Cardiac muscle cell (in vitro differentiated cells and primary cell): Measurements from ENCODE around the gene LDB2. TPM values are rescaled to one million over a fixed set of nuclear protein-coding genes. Genes with fewer than 3 reads are reported as not detected.

ENCODE experiments used
- DNase-seq, 2 donors: peaks; one replicate each; pipeline versions ENCODE4 v3.0.0 to v3.0.0-alpha.2; 2010 to 2017; ENCODE audit warnings: low read depth in 1 of 2, low spot score in 1 of 2
- H3K27ac ChIP-seq: fragments of 200-600 bp; sonication (generic); 2 replicates; pipeline ENCODE4 v1.5.1; 2016
- H3K27me3 ChIP-seq: fragments of 200-600 bp; sonication (generic); 2 replicates; pipeline ENCODE4 v1.6.0; 2016; ENCODE audit warnings: control low read depth
- H3K36me3 ChIP-seq: fragments of 200-600 bp; sonication (generic); 2 replicates; pipeline ENCODE4 v1.5.1; 2016; ENCODE audit warnings: control low read depth
- H3K4me1 ChIP-seq: fragments of 200-600 bp; sonication (generic); 2 replicates; pipeline ENCODE4 v1.8.1; 2017; ENCODE audit warnings: low read depth, mild to moderate bottlenecking, mixed run types
- H3K4me3 ChIP-seq: fragments of 200-600 bp; sonication (generic); 2 replicates; pipeline ENCODE4 v1.5.1; 2016; ENCODE audit warnings: mild to moderate bottlenecking
- H3K9me3 ChIP-seq: fragments of 200-600 bp; sonication (generic); 2 replicates; pipeline ENCODE4 v1.5.1; 2017; ENCODE audit warnings: low read depth, mild to moderate bottlenecking, control low read depth
- polyA plus RNA-seq: library from polyadenylated mRNA; unstranded; fragments of >200 nt; fragmentation: Nextera tagmentation; extraction: Ambion mirVana; gene quantifications from 2 replicates; pipeline ENCODE4 v1.2.1, GENCODE V29; 2016
- total RNA-seq: library from RNA; depleted of rRNA; stranded (reverse); fragments of >200 nt; gene quantifications from 2 replicates; pipeline ENCODE4 v1.2.3, GENCODE V29; 2016
- TF ChIP-seq, protein P1 (sequence below): IDR thresholded peaks from 2 replicates; pipeline ENCODE4 v1.5.1; 2012; ENCODE audit warnings: low read depth, mild to moderate bottlenecking, low read length

Gene LDB2
- total and polyA plus RNA-seq, 2 experiments from 2014 or later, result 10.4 to 12.4 TPM

DNA sequence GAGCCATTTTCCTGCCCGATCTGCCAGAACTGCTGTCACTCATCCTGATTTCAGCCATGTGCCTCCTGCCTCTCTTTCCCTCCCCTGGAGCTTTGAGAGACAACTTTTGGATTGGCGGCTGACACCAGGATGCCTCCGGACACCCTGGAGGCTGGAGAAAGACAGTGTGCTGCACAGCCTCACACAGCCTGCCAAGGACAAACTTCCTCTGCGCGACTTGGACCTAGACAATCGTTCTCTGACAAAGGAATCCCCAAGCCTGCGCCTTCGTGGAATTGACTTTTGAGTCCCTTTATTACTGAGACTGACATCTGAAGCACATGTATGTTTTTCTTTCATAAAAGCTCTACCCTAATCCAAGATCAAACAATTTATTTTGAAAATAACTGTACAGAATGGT is 10.8 kb upstream of the LDB2 start:
- DNase-seq, result no peak
- Histone ChIP-seq H3K27me3 (no peaks in the 10 kb centered on the region), H3K4me3 (no peak overlapping the region), H3K36me3 (no peaks in the 10 kb centered on the region), H3K4me1 (no peaks in the 10 kb centered on the region), H3K9me3 (no peaks in the 10 kb centered on the region), H3K27ac (no peak overlapping the region)
- TF ChIP-seq, protein P1, sequence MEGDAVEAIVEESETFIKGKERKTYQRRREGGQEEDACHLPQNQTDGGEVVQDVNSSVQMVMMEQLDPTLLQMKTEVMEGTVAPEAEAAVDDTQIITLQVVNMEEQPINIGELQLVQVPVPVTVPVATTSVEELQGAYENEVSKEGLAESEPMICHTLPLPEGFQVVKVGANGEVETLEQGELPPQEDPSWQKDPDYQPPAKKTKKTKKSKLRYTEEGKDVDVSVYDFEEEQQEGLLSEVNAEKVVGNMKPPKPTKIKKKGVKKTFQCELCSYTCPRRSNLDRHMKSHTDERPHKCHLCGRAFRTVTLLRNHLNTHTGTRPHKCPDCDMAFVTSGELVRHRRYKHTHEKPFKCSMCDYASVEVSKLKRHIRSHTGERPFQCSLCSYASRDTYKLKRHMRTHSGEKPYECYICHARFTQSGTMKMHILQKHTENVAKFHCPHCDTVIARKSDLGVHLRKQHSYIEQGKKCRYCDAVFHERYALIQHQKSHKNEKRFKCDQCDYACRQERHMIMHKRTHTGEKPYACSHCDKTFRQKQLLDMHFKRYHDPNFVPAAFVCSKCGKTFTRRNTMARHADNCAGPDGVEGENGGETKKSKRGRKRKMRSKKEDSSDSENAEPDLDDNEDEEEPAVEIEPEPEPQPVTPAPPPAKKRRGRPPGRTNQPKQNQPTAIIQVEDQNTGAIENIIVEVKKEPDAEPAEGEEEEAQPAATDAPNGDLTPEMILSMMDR, result no peak

DNA sequence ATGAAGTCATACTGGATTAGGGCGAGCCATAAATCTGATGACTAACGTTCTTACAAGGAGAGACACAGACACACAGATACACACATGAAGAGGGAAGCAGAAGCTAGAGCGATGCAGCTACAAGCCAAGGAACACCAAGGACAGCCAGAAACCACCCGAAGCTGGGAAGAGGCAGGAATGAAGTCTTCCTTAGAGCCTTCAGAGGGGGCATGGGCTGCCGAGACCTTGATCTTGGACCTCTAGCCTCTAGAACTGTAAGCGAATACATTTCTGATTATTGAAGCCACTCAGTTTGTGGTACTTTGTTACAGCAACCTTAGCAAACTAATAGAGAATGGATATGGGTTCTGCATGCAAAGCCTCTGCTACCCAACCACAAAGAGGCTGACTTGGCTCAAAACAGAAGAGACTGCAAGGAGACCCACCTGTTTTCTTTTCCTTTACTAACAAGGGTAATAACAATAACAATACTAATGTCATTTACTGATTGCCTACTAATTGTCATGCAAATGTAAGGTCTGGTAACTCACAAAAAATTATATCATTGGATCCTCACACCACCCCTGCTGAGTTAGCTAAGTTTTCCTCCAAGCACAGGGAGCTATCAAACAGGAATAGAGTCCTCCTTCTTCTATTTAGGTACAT is 10.1 kb upstream of the LDB2 start:
- H3K27ac ChIP-seq, result no peak overlapping the region
- no peaks in the 10 kb centered on the region for H3K36me3 ChIP-seq
- no peak for DNase-seq
- no peaks in the 10 kb centered on the region for H3K9me3 ChIP-seq
- no peaks in the 10 kb centered on the region for H3K27me3 ChIP-seq
- no peaks in the 10 kb centered on the region for H3K4me1 ChIP-seq
- H3K4me3 ChIP-seq, result no peak overlapping the region
- TF ChIP-seq, protein P1, result no peak

DNA sequence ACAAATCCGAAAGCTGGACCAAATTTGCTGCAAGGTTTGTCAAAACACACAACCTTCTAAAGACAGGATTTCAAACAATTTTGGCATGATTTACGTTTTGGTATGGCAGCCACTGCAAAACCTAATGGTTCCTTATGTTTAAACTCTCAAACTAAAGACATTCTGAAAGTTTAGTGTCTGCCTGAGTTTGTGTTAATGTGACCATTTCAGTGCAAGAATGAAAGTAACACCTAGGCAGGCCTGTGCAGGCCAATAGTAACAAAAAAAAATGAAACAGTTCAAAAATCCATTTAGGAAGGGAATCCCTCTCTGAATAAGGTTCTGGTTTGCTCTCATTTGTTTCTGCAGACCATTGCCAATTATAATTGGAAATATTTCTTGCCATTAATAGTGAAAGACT is 1.9 kb upstream of the LDB2 start:
- TF ChIP-seq, protein P1, result no peak
- H3K4me3 ChIP-seq, result no peak overlapping the region

DNA sequence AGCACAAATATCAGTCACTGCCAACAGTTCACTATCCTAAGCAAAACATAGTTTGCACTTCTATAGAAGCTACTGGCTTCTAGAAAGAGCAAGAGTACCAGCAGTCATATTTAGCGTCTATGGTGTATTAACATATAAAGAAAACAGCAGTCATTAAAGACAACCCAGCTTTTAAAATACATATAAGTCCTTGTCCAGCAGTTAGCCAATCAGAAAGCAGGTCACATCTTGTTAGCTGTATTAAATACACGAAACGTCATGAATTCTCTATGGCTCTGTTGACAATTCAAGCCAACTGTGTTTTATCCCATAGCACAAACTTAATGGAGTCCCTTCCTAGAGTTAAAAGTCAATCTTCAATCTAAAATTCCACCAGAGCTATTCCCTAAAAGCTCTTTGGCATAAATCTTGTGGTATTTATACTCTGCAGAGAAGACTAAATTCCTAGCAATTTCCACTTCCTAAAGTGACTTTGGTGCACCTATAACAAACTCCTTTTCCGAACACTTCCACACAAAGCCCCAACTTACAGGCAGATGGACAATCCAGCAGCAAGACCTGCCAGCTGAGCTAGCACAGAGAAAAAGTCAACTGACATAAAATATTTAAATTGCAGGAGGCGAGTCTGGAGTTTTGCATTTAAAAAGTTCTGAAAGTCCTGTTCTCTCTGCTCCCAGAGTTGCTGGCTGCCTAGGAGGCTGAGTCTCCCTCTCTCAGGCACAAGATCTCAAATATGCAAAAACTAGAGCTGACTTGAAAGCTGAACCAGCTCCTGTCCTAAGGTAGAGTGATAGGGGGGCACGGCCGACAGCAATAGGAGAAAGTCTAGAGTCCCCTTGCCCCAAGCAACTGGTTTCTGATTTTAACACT is 1.3 kb downstream of the LDB2 start:
- peak overlapping the region; percentile 11 for H3K27ac ChIP-seq
- TF ChIP-seq, protein P1, result no peak
- H3K9me3 ChIP-seq, result no peaks in the 10 kb centered on the region
- H3K36me3 ChIP-seq, result no peaks in the 10 kb centered on the region
- peak overlapping the region; percentile 35 for H3K4me3 ChIP-seq
- peak; percentile 38 to 76 for DNase-seq
- no peaks in the 10 kb centered on the region for H3K27me3 ChIP-seq
- peaks cover 31% of the 10 kb centered on the region for H3K4me1 ChIP-seq

More for the DNA sequence above, 1.9 kb upstream of the LDB2 start:
- H3K36me3 ChIP-seq, result no peaks in the 10 kb centered on the region
- no peaks in the 10 kb centered on the region for H3K27me3 ChIP-seq
- H3K4me1 ChIP-seq, result peaks cover 13% of the 10 kb centered on the region
- H3K9me3 ChIP-seq, result no peaks in the 10 kb centered on the region
- DNase-seq, result no peak
- H3K27ac ChIP-seq, result no peak overlapping the region

DNA sequence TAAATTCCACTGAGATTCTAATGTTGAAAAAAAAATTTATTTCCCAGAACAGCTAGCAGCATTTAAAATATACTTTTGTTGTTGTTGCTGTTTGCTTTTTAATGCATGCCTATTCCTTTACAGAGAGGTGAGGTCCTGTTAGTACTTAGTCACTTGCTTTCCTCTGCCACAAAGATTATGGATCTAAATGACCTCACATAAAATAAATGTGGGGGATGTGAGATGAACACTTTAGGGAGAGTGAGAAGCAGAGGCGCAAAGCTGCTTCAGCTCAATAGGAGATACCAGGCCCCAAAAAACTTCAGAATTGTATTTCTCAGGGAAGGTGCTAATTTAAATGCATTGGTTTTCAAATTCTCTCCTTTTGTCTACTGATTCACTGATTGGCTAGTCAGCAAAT is 4.0 kb downstream of the LDB2 start:
- no peaks in the 10 kb centered on the region for H3K9me3 ChIP-seq
- TF ChIP-seq, protein P1, result no peak
- no peaks in the 10 kb centered on the region for H3K36me3 ChIP-seq
- no peaks in the 10 kb centered on the region for H3K27me3 ChIP-seq
- no peak for DNase-seq
- H3K4me1 ChIP-seq, result peaks cover 31% of the 10 kb centered on the region
- H3K27ac ChIP-seq, result no peak overlapping the region
- H3K4me3 ChIP-seq, result no peak overlapping the region
